HepG2 (cell line): ENCODE results near the gene ZNF691. TPM values are rescaled to one million over a fixed set of nuclear protein-coding genes. Genes with fewer than 3 reads are reported as not detected.

ENCODE experiments used
- ATF1 ChIP-seq: IDR thresholded peaks from 2 replicates; pipeline ENCODE4 v1.6.1; 2016; ENCODE audit warnings: mild to moderate bottlenecking, control low read depth
- BRF2 ChIP-seq: sonication (generic); formaldehyde crosslinking; IDR thresholded peaks from 2 replicates; pipeline ENCODE4 v1.8.1; 2022; ENCODE audit warnings: mild to moderate bottlenecking, missing genetic modification reagents
- CENPBD1 ChIP-seq: sonication (generic); formaldehyde crosslinking; IDR thresholded peaks from 2 replicates; pipeline ENCODE4 v1.8.0; 2022; ENCODE audit warnings: missing genetic modification reagents, low read depth, mild to moderate bottlenecking, borderline replicate concordance
- CSRNP1 ChIP-seq: sonication (generic); formaldehyde crosslinking; IDR thresholded peaks from 2 replicates; pipeline ENCODE4 v1.8.1; 2023; ENCODE audit warnings: mild to moderate bottlenecking, missing genetic modification reagents
- FIP1L1 ChIP-seq: fragments of 200-400 bp; formaldehyde crosslinking; IDR thresholded peaks from 2 replicates; pipeline ENCODE4 v1.6.1; 2018; ENCODE audit warnings: low read depth, mild to moderate bottlenecking, low read length, moderate library complexity, borderline replicate concordance; ENCODE audit not compliant: insufficient read depth
- HIVEP1 ChIP-seq: sonication (generic); formaldehyde crosslinking; IDR thresholded peaks from 2 replicates; pipeline ENCODE4 v1.4.0; 2020; ENCODE audit warnings: mild to moderate bottlenecking, missing genetic modification reagents
- HMGA1 ChIP-seq: sonication (generic); formaldehyde crosslinking; conservative IDR thresholded peaks from 2 replicates; pipeline ENCODE4 v1.4.0; 2020; ENCODE audit warnings: missing genetic modification reagents
- MIER3 ChIP-seq: IDR thresholded peaks from 2 replicates; pipeline ENCODE4 v1.6.1; 2016; ENCODE audit warnings: missing compliant biosample characterization, borderline replicate concordance
- NFE2 ChIP-seq: sonication (generic); formaldehyde crosslinking; IDR thresholded peaks from 2 replicates; pipeline ENCODE4 v1.4.0; 2020; ENCODE audit warnings: missing genetic modification reagents
- RAD21 ChIP-seq: fragments of 450-650 bp; formaldehyde crosslinking; IDR thresholded peaks from 2 replicates; pipeline ENCODE4 v1.5.0; 2020; ENCODE audit warnings: mild to moderate bottlenecking
- RNF219 ChIP-seq: sonication (generic); formaldehyde crosslinking; IDR thresholded peaks from 2 replicates; pipeline ENCODE4 v1.5.0; 2020; ENCODE audit warnings: mild to moderate bottlenecking, missing genetic modification reagents
- TIGD3 ChIP-seq: sonication (generic); formaldehyde crosslinking; IDR thresholded peaks from 2 replicates; pipeline ENCODE4 v1.5.1; 2020; ENCODE audit warnings: mild to moderate bottlenecking, missing genetic modification reagents, borderline replicate concordance
- ZGPAT ChIP-seq: IDR thresholded peaks from 2 replicates; pipeline ENCODE4 v1.6.1; 2016; ENCODE audit warnings: mild to moderate bottlenecking
- ZIK1 ChIP-seq: sonication (generic); formaldehyde crosslinking; IDR thresholded peaks from 2 replicates; pipeline ENCODE4 v1.5.0; 2020; ENCODE audit warnings: mild to moderate bottlenecking, low read depth, missing genetic modification reagents, borderline replicate concordance
- ZNF124 ChIP-seq: sonication (generic); formaldehyde crosslinking; IDR thresholded peaks from 2 replicates; pipeline ENCODE4 v1.4.0; 2020; ENCODE audit warnings: missing genetic modification reagents
- ZNF280B ChIP-seq: sonication (generic); formaldehyde crosslinking; IDR thresholded peaks from 2 replicates; pipeline ENCODE4 v1.5.0; 2020; ENCODE audit warnings: missing genetic modification reagents, mild to moderate bottlenecking, borderline replicate concordance
- ZNF33B ChIP-seq: sonication (generic); formaldehyde crosslinking; IDR thresholded peaks from 2 replicates; pipeline ENCODE4 v1.5.1; 2020; ENCODE audit warnings: mild to moderate bottlenecking, missing genetic modification reagents
- ZNF766 ChIP-seq: sonication (generic); formaldehyde crosslinking; IDR thresholded peaks from 2 replicates; pipeline ENCODE4 v1.5.0; 2020; ENCODE audit warnings: missing genetic modification reagents, borderline replicate concordance
- polyA plus RNA-seq, 8 experiments: library from polyadenylated mRNA; depleted of rRNA in 3 of 8; stranded (reverse) in 7 of 8; unstranded in 1 of 8; fragments of >200 nt; fragmentation: Illumina TruSeq in 4 of 8; extraction: Trizol in 4 of 8; gene quantifications; 2 replicates each; pipeline versions ENCODE4 v1.2.1 to v1.2.3, GENCODE V29; 2011 to 2016; ENCODE audit warnings: low read depth in 4 of 8, missing spikeins in 1 of 8, mixed read lengths in 1 of 8; ENCODE audit not compliant: insufficient read depth in 1 of 8
- total RNA-seq, 5 experiments: library from RNA; depleted of rRNA; stranded (reverse); fragments of >200 nt; fragmentation: Illumina TruSeq; extraction: Trizol; gene quantifications; 2 replicates each; pipeline ENCODE4 v1.2.3, GENCODE V29; 2016; ENCODE audit warnings: low read depth in 1 of 5

The ZNF691 gene
- total and polyA plus RNA-seq, 2 of the 13 experiments (the other 11 are each of a cell fraction or from before 2014, with no cell fraction given), result 7.6 to 7.8 TPM

- TF ChIP-seq BRF2 (CRISPR knock-in tag) (no peak), RAD21 (CRISPR knock-in tag) (peak; percentile 33; the same call in 1 of the 2 replicates), HIVEP1 (CRISPR knock-in tag) (no peak), CSRNP1 (peak; percentile 52), ZNF33B (no peak), ZNF124 (0 out of 2 replicates have a peak, but pooled peaks have one; percentile 29), TIGD3 (CRISPR knock-in tag) (no peak), ZGPAT (CRISPR knock-in tag) (peak; percentile 63), ATF1 (CRISPR knock-in tag) (0 out of 2 replicates have a peak, but pooled peaks have one; percentile 69), NFE2 (CRISPR knock-in tag) (no peak), MIER3 (no peak), ZNF280B (CRISPR knock-in tag) (no peak), ZNF766 (CRISPR knock-in tag) (0 out of 2 replicates have a peak, but pooled peaks have one; percentile 38), CENPBD1 (no peak), FIP1L1 (no peak), RNF219 (CRISPR knock-in tag) (no peak), HMGA1 (CRISPR knock-in tag) (no peak), ZIK1 (CRISPR knock-in tag) (no peak)
Observed at GRCh38 chr1:42846257-42847110, at the start of gene ZNF691 (continued).
